BLaER1 treated with 17β-estradiol and CSF1 and Interleukin-3, amounts not matched to agents 10 nM and 100 nM (cell line): ENCODE measurements around the gene SIPA1L3.

Source experiments
- H3K27ac ChIP-seq, 11 experiments: shearing (Covaris generic); formaldehyde crosslinking; 2 replicates each; pipeline ENCODE4 v1.8.1; 2022
- H3K27me3 ChIP-seq, 11 experiments: shearing (Covaris generic); formaldehyde crosslinking; 2 replicates each; pipeline ENCODE4 v1.8.1; 2022
- H3K36me3 ChIP-seq, 11 experiments: shearing (Covaris generic); formaldehyde crosslinking; 2 replicates each; pipeline ENCODE4 v1.8.1; 2022
- H3K4me1 ChIP-seq, 10 experiments: shearing (Covaris generic); formaldehyde crosslinking; 2 replicates each; pipeline ENCODE4 v1.8.1; 2022
- H3K4me2 ChIP-seq, 11 experiments: shearing (Covaris generic); formaldehyde crosslinking; 2 replicates each; pipeline ENCODE4 v1.8.1; 2022
- H3K4me3 ChIP-seq, 10 experiments: shearing (Covaris generic); formaldehyde crosslinking; 2 replicates each; pipeline ENCODE4 v1.8.1; 2022
- H3K9ac ChIP-seq, 11 experiments: shearing (Covaris generic); formaldehyde crosslinking; 2 replicates each; pipeline ENCODE4 v1.8.1; 2022
- H3K9me3 ChIP-seq, 11 experiments: shearing (Covaris generic); formaldehyde crosslinking; replicated peaks in 1 of 11; 2 replicates each; pipeline ENCODE4 v1.8.1; 2022
- H4K20me1 ChIP-seq, 11 experiments: shearing (Covaris generic); formaldehyde crosslinking; 2 replicates each; pipeline ENCODE4 v1.8.1; 2022
- Cebpa-rat ChIP-seq, 11 experiments: shearing (Covaris generic); IDR thresholded peaks; 2 replicates each; pipeline ENCODE4 v1.8.1; 2022

Gene SIPA1L3

DNA sequence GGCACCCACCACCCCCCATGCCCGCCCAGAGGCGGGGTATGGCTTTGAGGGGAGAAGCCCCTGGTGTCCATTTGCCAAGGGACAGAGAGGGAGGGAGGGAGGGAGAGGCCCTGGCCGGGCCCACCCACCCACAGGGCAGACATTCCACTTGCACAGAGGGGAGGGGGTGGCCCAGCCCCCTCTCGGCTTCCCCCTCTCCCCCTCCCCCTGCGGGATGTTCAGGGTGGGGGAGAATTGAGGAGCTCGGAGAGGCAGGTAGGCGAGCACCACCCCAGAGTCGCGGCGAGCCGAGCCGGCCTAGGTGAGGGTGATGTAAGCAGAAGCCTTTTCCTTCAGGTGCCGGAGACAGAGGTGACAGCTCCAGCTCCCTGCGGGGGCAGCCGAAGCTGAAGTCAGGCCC lies 304.8 kb downstream of the SIPA1L3 start:
- Histone ChIP-seq H3K4me3 (no peak overlapping the region), H3K9ac (no peak overlapping the region), H3K36me3 (peaks cover 0 to 15% (median 0%) of the 10 kb centered on the region in 11 experiments; a peak in 6 of 22 replicates), H3K27me3 (peaks cover 39 to 55% (median 45%) of the 10 kb centered on the region in 11 experiments), H3K4me1 (peaks cover 29 to 47% (median 40%) of the 10 kb centered on the region in 10 experiments), H3K27ac (no peak overlapping the region), H3K4me2 (no peak overlapping the region), H4K20me1 (peaks cover 0 to 67% (median 38%) of the 10 kb centered on the region in 11 experiments; a peak in 18 of 22 replicates), H3K9me3 (no peaks in the 10 kb centered on the region)
- TF ChIP-seq Cebpa-rat (IDR thresholded peaks at IDR 0.05): no peak

DNA sequence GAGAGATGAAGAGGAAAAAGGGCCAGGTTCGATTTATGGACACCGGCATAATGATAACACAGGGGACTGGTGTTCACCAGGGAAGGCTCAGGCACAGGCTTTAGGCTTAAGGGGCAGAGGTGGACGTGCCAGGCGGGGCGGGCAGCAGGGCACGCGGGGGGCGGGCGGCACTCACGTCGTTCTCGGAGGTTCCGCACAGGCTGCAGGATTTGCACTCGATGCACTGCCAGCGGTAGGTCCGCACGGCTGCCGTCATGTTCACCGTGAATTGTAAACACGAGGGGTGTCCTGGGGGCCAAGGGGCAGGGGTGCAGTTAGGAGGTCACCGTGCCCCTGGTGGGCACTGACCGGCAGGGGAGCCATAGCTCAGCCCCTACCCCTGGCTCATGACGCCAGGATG lies 306.5 kb downstream of the SIPA1L3 start:
- Histone ChIP-seq H3K4me2 (peak overlapping the region; percentile 36 to 71 (median 64)), H3K9me3 (no peaks in the 10 kb centered on the region), H3K36me3 (peaks cover 0 to 16% (median 5%) of the 10 kb centered on the region in 11 experiments; a peak in 9 of 22 replicates), H3K4me1 (peaks cover 29 to 44% (median 39%) of the 10 kb centered on the region in 10 experiments), H3K27me3 (peaks cover 35 to 52% (median 41%) of the 10 kb centered on the region in 11 experiments), H3K4me3 (no peak overlapping the region), H3K27ac (peak overlapping the region in 1 of 11 experiments; percentile 50; a peak in 1 of 22 replicates), H4K20me1 (peaks cover 0 to 64% (median 36%) of the 10 kb centered on the region in 11 experiments; a peak in 18 of 22 replicates), H3K9ac (no peak overlapping the region)
- TF ChIP-seq Cebpa-rat (IDR thresholded peaks at IDR 0.05): no peak

DNA sequence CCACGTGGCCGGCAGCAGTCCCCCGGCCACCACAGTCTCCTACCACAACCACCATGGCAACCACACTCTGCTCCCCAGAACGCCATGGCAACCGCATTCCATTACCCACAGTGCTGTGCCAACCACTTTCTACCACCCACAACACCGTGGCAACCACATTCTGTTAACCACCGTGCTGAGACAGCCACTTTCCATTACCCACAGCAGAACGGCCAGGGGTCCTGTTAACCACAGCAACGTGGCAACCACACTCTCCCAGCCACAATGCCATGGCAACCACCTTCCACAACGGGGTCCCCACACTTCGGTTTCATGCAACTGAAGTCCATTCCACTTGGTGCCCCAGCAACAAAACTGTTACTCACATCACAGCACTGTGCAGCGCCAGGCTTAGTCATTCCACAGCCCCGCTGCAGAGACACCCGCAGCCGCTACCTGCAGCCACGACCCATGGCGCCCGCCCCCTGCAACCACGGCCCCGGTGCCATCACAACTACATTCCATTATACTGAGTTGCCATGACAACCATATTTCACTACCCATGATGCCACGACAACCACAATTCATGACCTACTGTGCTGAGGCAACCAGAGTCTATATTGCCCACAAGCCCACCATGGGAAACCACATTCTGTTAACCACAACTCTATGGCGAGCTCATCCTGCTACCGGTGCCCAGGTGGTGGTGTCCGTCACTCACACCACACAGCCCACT lies 307.1 kb downstream of the SIPA1L3 start:
- peak overlapping the region; percentile 36 to 71 (median 64) for H3K4me2 ChIP-seq
- H3K4me1 ChIP-seq: peaks cover 28 to 42% (median 39%) of the 10 kb centered on the region in 10 experiments
- peaks cover 0 to 22% (median 8%) of the 10 kb centered on the region in 11 experiments; a peak in 9 of 22 replicates for H3K36me3 ChIP-seq
- H3K9me3 ChIP-seq: no peaks in the 10 kb centered on the region
- peaks cover 0 to 58% (median 35%) of the 10 kb centered on the region in 11 experiments; a peak in 18 of 22 replicates for H4K20me1 ChIP-seq
- H3K4me3 ChIP-seq: no peak overlapping the region
- H3K27ac ChIP-seq: peak overlapping the region in 1 of 11 experiments; percentile 50; a peak in 1 of 22 replicates
- H3K9ac ChIP-seq: no peak overlapping the region; a peak in 1 of 22 replicates
- TF ChIP-seq Cebpa-rat (IDR thresholded peaks at IDR 0.05): no peak
- peaks cover 29 to 46% (median 35%) of the 10 kb centered on the region in 11 experiments for H3K27me3 ChIP-seq

- H3K27me3 ChIP-seq: peaks cover 0 to 17% (median 7%) of the 10 kb centered on the region in 11 experiments; a peak in 9 of 22 replicates
- H3K9me3 ChIP-seq: no peaks in the 10 kb centered on the region
- TF ChIP-seq Cebpa-rat (IDR thresholded peaks at IDR 0.05): no peak
- H3K4me1 ChIP-seq: peaks cover 9 to 21% (median 16%) of the 10 kb centered on the region in 10 experiments
- no peak overlapping the region for H3K27ac ChIP-seq
- no peak overlapping the region for H3K4me2 ChIP-seq
- no peak overlapping the region for H3K9ac ChIP-seq
- peaks cover 0 to 25% (median 8%) of the 10 kb centered on the region in 11 experiments; a peak in 9 of 22 replicates for H3K36me3 ChIP-seq
- H3K4me3 ChIP-seq: no peak overlapping the region
- H4K20me1 ChIP-seq: peaks cover 0 to 35% (median 14%) of the 10 kb centered on the region in 11 experiments; a peak in 11 of 22 replicates
Observed at GRCh38 chr19:38216785-38217641, 310.0 kb downstream of the SIPA1L3 start.

GRCh38 chr19:38218204-38218603 lies 311.2 kb downstream of the SIPA1L3 start:
- peaks cover 0 to 25% (median 8%) of the 10 kb centered on the region in 11 experiments; a peak in 9 of 22 replicates for H3K36me3 ChIP-seq
- H3K4me3 ChIP-seq: no peak overlapping the region
- no peaks in the 10 kb centered on the region for H3K9me3 ChIP-seq
- peaks cover 0 to 34% (median 13%) of the 10 kb centered on the region in 11 experiments; a peak in 11 of 22 replicates for H4K20me1 ChIP-seq
- peaks cover 0 to 18% (median 10%) of the 10 kb centered on the region in 11 experiments; a peak in 9 of 22 replicates for H3K27me3 ChIP-seq
- peaks cover 9 to 20% (median 16%) of the 10 kb centered on the region in 10 experiments for H3K4me1 ChIP-seq
- H3K4me2 ChIP-seq: no peak overlapping the region
- TF ChIP-seq Cebpa-rat (IDR thresholded peaks at IDR 0.05): no peak
- H3K9ac ChIP-seq: no peak overlapping the region
- no peak overlapping the region for H3K27ac ChIP-seq

- H3K4me3 ChIP-seq: no peak overlapping the region
- H3K9me3 ChIP-seq: no peaks in the 10 kb centered on the region
- peaks cover 0 to 25% (median 8%) of the 10 kb centered on the region in 11 experiments; a peak in 9 of 22 replicates for H3K36me3 ChIP-seq
- TF ChIP-seq Cebpa-rat (IDR thresholded peaks at IDR 0.05): no peak
- 0 out of 22 replicates have a peak overlapping the region, but pooled peaks of 1 of the 11 experiments have one; percentile 11 for H3K9ac ChIP-seq
- H4K20me1 ChIP-seq: peaks cover 0 to 24% (median 4%) of the 10 kb centered on the region in 11 experiments; a peak in 8 of 22 replicates
- H3K4me2 ChIP-seq: no peak overlapping the region
- H3K4me1 ChIP-seq: peaks cover 4 to 18% (median 13%) of the 10 kb centered on the region in 10 experiments
- no peak overlapping the region for H3K27ac ChIP-seq
- H3K27me3 ChIP-seq: peaks cover 0 to 15% (median 8%) of the 10 kb centered on the region in 11 experiments; a peak in 8 of 22 replicates
Observed at GRCh38 chr19:38219221-38219620, 312.2 kb downstream of the SIPA1L3 start.

- no peaks in the 10 kb centered on the region for H3K9me3 ChIP-seq
- TF ChIP-seq Cebpa-rat (IDR thresholded peaks at IDR 0.05): no peak
- no peak overlapping the region for H3K4me2 ChIP-seq
- H4K20me1 ChIP-seq: peaks cover 0 to 20% (median 0%) of the 10 kb centered on the region in 11 experiments; a peak in 3 of 22 replicates
- H3K4me1 ChIP-seq: peaks cover 3 to 18% (median 13%) of the 10 kb centered on the region in 10 experiments; a peak in 17 of 20 replicates
- no peak overlapping the region for H3K9ac ChIP-seq
- peaks cover 0 to 15% (median 8%) of the 10 kb centered on the region in 11 experiments; a peak in 8 of 22 replicates for H3K27me3 ChIP-seq
- no peak overlapping the region for H3K4me3 ChIP-seq
- no peak overlapping the region for H3K27ac ChIP-seq
- H3K36me3 ChIP-seq: peaks cover 0 to 15% (median 8%) of the 10 kb centered on the region in 11 experiments; a peak in 9 of 22 replicates
Observed at GRCh38 chr19:38221421-38221820, 314.4 kb downstream of the SIPA1L3 start.
